NCI-H748 (cell line): ENCODE data around the gene ATP11B.
"Not testable (repeated sequence)": the region's sequence is repeated elsewhere in the genome, so short reads cannot be mapped to it uniquely, and the experiment has no call there.

Source experiments
- DNase-seq: peaks from one replicate; lab custom pipeline; 2025; ENCODE audit not compliant: unreplicated experiment; lab: John Stamatoyannopoulos, UW

Gene ATP11B

GRCh38 chr3:182824957-182825356, 31.7 kb downstream of the ATP11B start:
- no peak for DNase-seq

- DNase-seq, result no peak
Measured at GRCh38 chr3:182829761-182830405, 36.6 kb downstream of the ATP11B start.

- DNase-seq, result no peak
Measured at GRCh38 chr3:182837855-182838454, 44.7 kb downstream of the ATP11B start.

- no peak for DNase-seq
Measured at GRCh38 chr3:182843478-182843877, 50.2 kb downstream of the ATP11B start.

GRCh38 chr3:182848906-182849305, 55.6 kb downstream of the ATP11B start:
- no peak for DNase-seq

- DNase-seq, result no peak
Measured at GRCh38 chr3:182855076-182855475, 61.8 kb downstream of the ATP11B start.

GRCh38 chr3:182861348-182861747, 68.0 kb downstream of the ATP11B start:
- no peak for DNase-seq

- DNase-seq, result no peak
Measured at GRCh38 chr3:182862159-182862860, 69.0 kb downstream of the ATP11B start.

GRCh38 chr3:182869059-182869458, 75.8 kb downstream of the ATP11B start:
- DNase-seq, result no peak

- DNase-seq, result not testable (repeated sequence)
Measured at GRCh38 chr3:182870917-182871316, 77.6 kb downstream of the ATP11B start.

GRCh38 chr3:182879031-182879611, 85.8 kb downstream of the ATP11B start:
- no peak for DNase-seq

GRCh38 chr3:182886497-182886896, 93.2 kb downstream of the ATP11B start:
- DNase-seq, result no peak

- no peak for DNase-seq
Measured at GRCh38 chr3:182889948-182890629, 96.8 kb downstream of the ATP11B start.

GRCh38 chr3:182891364-182891763, 98.1 kb downstream of the ATP11B start:
- no peak for DNase-seq

GRCh38 chr3:182892226-182892625, 98.9 kb downstream of the ATP11B start:
- no peak for DNase-seq

- DNase-seq, result no peak
Measured at GRCh38 chr3:182895513-182896112, 102.3 kb downstream of the ATP11B start.

- no peak for DNase-seq
Measured at GRCh38 chr3:182896553-182896952, 103.2 kb downstream of the ATP11B start.

- peak; percentile 10 for DNase-seq
Measured at GRCh38 chr3:182902236-182902635, 108.9 kb downstream of the ATP11B start.

- no peak for DNase-seq
Measured at GRCh38 chr3:182904164-182904563, 110.9 kb downstream of the ATP11B start.

- no peak for DNase-seq
Measured at GRCh38 chr3:182905623-182906022, 112.3 kb downstream of the ATP11B start.

GRCh38 chr3:182906036-182906435, 112.7 kb downstream of the ATP11B start:
- no peak for DNase-seq
